ENCODE measurements around the gene NFATC1. TPM values are rescaled to one million over a fixed set of nuclear protein-coding genes. Genes with fewer than 3 reads are reported as not detected.

The NFATC1 gene
- total RNA-seq, 4 donors from 2014 or later = 10.1 to 15.0 (median 12.7) TPM

- H3K9me3 ChIP-seq = no peaks in the 10 kb centered on the region
- intact Hi-C loops (cut with DNase I) = no loop called here
- H3K36me3 ChIP-seq = no peaks in the 10 kb centered on the region
- no peak for TF ChIP-seq POLR2A (IDR thresholded peaks at IDR 0.05)
- TF ChIP-seq CTCF (IDR thresholded peaks at IDR 0.05) = no peak
- WGBS, 2 donors = 73 to 84% methylated on average over 18 to 23 of the region's 26 CpGs
- H3K4me1 ChIP-seq = peaks cover 0 to 4% of the 10 kb centered on the region in 2 donors
- H3K27me3 ChIP-seq = no peaks in the 10 kb centered on the region
- H3K27ac ChIP-seq = no peak overlapping the region
- no peak overlapping the region for H3K4me3 ChIP-seq (replicated peaks in 1 of 3)
- peak in 1 of 2 donors; percentile 18 for DNase-seq
Measured at GRCh38 chr18:79423211-79424007, 27.7 kb downstream of the NFATC1 start.

- Histone ChIP-seq H3K27me3 (no peaks in the 10 kb centered on the region), H3K27ac (peak overlapping the region in 1 of 3 donors; percentile 12), H3K4me1 (peaks cover 0 to 4% of the 10 kb centered on the region in 2 donors), H3K36me3 (no peaks in the 10 kb centered on the region), H3K4me3 (replicated peaks in 1 of 3) (no peak overlapping the region), H3K9me3 (no peaks in the 10 kb centered on the region)
- 75 to 79% methylated on average over 21 to 30 of the region's 30 CpGs for WGBS, 2 donors
- TF ChIP-seq CTCF (IDR thresholded peaks at IDR 0.05) = no peak
- intact Hi-C loops (cut with DNase I) = no loop called here
- DNase-seq = peak in 1 of 2 donors; percentile 20
Measured at GRCh38 chr18:79424008-79424565, 28.4 kb downstream of the NFATC1 start.

GRCh38 chr18:79424880-79425568 is 29.3 kb downstream of the NFATC1 start:
- Histone ChIP-seq H3K27ac (no peak overlapping the region), H3K4me3 (replicated peaks in 1 of 3) (no peak overlapping the region), H3K4me1 (peaks cover 0 to 4% of the 10 kb centered on the region in 2 donors), H3K9me3 (no peaks in the 10 kb centered on the region), H3K27me3 (no peaks in the 10 kb centered on the region), H3K36me3 (no peaks in the 10 kb centered on the region)
- DNase-seq = no peak
- TF ChIP-seq CTCF (IDR thresholded peaks at IDR 0.05) (no peak), POLR2A (IDR thresholded peaks at IDR 0.05) (no peak)
- WGBS, 2 donors = 90 to 91% methylated on average over 18 to 19 of the region's 19 CpGs
- intact Hi-C loops (cut with DNase I) = no loop called here

GRCh38 chr18:79425569-79425886 is 29.8 kb downstream of the NFATC1 start:
- Histone ChIP-seq H3K9me3 (no peaks in the 10 kb centered on the region), H3K4me3 (replicated peaks in 1 of 3) (no peak overlapping the region), H3K27me3 (no peaks in the 10 kb centered on the region), H3K4me1 (peaks cover 0 to 4% of the 10 kb centered on the region in 2 donors), H3K27ac (no peak overlapping the region), H3K36me3 (no peaks in the 10 kb centered on the region)
- DNase-seq = no peak
- no peak for TF ChIP-seq CTCF (IDR thresholded peaks at IDR 0.05)
- no peak for TF ChIP-seq POLR2A (IDR thresholded peaks at IDR 0.05)
- 78 to 84% methylated on average over 12 of the region's 12 CpGs for WGBS, 2 donors
- intact Hi-C loops (cut with DNase I) = no loop called here

Data from thyroid gland (tissue), 4 donors.